HG03159 (cell line): Measurements from ENCODE around the gene FKBP1A.
"Not testable (repeated sequence)": the region's sequence is repeated elsewhere in the genome, so short reads cannot be mapped to it uniquely, and the experiment has no call there.

Experiments
- ATAC-seq: cut with Tn5 transposase; IDR thresholded peaks from one replicate; pipeline ENCODE4 v1.9.1; 2021; ENCODE audit warnings: mild to moderate bottlenecking, moderate library complexity; ENCODE audit not compliant: unreplicated experiment

FKBP1A gene

DNA sequence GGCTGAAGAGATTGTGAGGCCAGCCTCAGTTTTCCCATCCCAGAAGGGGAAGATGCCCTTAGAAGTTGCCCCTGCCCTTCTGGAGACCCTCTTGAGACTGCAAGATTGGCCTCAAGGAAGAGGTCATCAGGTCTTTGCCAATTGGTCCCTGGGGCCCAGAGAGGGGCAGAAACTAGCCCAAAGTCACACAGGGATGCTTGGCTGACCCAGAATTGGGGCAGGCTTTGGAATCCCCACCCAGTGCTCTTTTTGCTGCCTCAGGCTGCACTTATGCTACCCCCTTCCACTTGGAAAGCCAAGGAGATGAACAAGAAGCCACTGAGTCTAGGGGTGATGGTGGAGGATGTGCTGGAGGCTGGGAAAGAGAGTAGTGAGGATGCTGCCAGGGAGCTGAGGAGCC is 24.9 kb upstream of the FKBP1A start:
- no peak for ATAC-seq

DNA sequence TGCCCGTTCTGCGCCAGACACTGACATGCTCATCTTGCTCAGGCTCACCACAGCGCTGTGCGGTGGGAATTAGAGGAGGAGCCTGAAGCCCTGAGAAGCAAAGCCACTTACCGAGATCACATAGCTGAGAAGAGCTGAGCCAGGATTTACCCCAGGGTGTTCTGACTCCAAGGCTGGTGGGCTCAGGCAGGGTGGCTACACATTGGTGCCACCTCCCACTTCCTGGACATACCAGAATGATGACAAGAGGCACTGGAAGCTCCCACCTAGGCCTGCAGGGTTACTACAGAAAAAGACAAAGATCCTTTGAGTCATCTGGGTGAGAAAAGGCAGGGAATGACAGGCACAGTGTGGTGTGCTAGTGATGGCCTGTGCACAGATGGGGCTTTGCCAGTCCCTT is 24.4 kb upstream of the FKBP1A start:
- ATAC-seq, result no peak

DNA sequence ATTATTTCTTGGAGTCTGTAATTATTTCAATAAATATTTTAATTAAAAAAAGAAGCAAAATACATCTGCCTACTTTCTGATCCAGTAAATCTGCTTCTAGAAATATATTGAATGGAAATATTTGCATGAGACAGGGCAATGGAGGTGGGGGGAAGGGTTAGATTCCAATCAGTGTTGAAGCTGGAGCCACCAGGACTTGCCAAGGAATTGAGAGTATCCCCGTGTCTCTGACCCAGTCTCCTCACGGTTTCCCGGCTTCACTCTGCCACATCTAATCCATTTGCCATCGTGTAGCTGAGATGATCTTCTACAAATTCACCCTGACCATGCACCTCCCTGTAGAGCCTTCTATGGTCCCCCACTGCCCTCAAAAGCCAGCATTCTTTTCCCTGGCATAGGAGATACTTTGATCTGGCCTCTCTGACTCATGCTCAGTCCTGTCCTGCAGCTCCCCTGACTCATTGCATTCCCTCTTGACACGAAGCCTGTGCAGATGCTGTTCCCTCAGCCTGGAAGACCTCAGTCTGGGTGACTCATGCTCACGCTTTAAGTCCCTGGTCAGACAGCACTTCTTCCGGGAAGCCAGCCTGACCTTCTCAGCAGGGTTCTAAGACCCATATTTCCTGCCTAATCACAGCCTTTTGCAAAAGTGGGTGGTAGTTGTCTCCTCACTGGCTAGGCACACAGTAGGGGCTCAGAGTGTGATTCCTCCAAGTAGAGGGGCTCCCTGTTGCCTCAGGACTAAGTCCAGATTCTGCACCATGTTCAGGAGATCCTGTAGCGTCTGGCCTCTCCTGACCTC is 23.0 kb upstream of the FKBP1A start:
- ATAC-seq, result no peak

DNA sequence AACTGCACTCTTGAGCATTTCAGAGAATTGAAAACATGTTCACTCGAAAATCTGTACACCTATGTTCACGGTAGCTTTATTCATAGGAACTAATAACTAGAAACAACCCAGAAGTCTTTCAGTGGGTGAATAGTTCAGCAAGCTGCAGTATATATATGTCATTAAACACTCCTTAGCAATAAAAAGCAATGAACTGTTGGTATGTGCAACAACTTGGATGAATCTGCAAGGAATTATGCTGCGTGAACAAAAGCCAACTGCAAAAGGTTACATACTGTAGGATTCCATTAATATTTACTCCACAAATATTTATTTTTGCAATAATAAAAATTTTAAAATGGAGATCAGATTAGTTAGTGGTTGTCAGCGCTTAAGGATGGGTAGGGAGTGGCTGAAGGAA is 22.1 kb upstream of the FKBP1A start:
- no peak for ATAC-seq

DNA sequence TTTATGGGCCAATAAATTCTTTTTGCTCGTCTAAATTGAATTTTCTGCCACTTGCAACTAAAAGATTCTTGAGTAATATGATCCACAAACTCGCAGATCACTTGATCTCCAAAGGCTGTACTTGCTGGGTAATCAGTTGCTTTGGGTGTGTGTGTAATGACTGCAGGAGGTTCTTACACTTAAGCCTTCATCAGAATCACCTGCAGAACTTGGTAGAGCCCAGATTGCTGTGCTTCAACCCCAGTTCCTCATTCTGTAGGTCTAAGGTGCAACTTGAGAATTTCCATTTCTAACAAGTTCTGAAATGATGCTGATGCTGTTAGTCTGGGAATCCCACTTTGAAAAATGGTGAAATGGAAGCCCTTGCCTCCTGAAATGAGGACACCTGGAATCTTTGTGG is 12.9 kb upstream of the FKBP1A start:
- ATAC-seq, result no peak

DNA sequence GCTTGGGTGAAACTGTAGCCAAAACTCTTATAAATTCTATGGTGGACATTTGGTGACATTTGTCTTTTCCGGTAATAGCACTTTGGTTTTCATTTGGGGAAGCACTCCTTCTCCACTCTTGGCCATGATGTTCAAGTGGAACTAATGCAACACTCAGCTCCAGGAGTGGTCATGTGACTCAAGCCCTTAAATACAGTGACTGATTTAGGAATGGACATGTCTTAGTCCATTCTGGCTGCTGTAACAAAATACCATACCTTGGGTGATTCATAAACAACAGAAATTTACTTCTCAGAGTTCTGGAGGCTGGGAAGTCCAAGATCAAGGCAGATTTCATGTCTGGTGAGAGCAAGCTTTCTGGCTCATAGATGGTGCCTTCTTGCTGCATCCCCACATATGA is 10.8 kb upstream of the FKBP1A start:
- no peak for ATAC-seq

DNA sequence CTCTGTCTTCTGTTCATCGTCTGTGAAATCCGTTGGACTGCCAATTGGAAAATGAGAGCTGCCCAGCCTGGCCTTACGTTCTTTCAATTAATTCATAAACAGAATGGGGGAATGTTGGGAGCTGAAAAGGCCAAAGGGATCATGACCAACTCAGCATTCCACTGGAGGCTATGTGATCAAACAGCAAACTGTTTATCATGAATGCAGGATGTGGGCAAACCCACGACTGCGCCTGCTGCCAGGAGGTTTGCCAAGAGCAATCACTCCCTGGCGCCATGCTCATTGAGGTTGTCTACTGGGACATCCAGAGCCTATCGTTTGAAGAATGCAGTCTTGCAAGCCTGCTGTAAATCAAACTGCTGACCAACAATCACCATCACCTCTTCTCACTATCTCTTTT is 9.3 kb upstream of the FKBP1A start:
- no peak for ATAC-seq

DNA sequence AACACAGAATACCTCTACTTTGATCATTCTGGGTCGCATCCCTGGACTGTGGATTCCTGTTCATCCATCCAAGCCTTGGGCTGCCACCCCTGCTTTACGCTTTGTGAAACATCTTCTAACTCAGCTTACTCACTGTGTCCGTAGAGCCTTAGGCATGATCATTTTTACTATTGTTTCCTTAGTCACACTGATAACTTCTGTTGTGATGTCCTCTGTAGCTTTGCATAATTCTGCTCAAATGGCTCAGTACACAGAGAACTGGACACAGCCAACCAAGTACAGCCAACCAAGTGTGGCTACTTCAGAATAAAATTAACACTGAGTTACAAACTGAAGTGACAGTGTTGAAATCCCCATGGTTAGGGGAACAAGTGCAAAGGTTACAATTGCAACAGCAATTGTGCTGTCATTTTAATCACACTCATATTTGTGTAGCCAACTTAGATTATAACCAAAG is 8.6 kb upstream of the FKBP1A start:
- ATAC-seq, result no peak

DNA sequence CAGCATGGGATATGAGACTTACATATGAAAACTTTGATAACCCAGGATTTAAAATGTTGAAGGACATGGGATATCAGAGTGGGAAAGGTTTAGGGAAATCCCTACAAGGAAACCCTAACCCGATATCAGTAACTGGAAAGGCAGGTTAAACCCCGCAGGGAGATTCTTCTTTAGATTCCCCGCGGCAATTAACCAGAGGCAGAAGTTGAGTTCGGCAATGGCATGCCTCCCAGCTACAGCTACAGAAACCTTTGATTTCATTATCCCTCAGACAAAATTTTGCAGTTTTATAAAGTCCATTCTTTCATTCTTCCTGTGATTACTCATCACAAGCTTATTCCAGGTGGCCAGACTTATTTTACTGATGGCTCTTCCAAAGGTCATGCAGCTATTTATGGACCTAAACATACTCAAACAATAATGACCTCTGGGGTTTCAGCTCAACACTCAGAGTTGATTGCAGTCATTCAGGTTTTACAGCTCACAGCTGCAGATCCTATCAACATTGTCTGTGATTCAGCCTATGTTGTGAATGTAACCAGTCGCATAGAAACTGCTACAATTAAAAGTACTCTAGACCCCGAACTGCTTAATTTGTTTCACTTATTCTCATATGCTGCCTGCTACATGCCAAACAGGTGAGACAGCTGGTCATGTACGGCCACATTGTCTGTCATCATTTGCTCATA is 7.0 kb upstream of the FKBP1A start:
- ATAC-seq, result not testable (repeated sequence)

DNA sequence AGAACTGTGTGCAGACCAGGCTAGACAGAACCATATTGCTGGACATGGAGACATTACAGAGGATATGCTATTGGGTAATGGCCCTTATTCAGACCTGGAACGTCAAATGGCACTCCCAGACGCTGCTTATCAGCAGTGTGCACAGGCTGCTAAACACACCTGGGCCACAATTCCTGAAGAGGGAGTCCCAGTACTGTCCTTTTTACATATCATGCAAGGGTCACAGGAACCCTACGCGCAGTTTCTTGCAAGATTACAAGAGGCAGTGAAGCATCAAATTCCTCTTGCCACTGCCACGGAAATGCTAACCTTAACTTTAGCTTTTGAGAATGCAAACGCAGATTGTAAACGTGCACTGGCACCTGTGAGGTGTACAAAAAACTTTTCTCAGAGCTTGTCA is 5.3 kb upstream of the FKBP1A start:
- not testable (repeated sequence) for ATAC-seq

DNA sequence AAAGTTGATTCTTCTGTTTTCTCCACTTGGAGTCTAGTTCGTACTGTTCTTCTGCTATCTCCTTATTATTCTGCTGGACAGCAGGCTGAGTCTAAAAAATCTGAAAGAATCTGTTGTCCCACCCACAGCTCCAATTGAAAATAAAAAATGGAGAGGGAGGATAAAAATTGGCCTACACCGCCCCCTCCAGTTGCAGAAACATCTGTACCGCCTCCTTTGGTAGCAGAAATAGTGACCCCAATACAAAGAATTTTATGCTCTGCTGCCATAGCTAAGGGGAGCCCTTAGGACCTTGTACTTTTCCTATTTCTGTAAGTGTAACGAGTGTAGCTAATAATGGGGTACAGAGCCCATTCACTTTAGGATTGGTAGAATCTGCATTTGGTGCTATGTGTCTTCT is 4.9 kb upstream of the FKBP1A start:
- no peak for ATAC-seq

DNA sequence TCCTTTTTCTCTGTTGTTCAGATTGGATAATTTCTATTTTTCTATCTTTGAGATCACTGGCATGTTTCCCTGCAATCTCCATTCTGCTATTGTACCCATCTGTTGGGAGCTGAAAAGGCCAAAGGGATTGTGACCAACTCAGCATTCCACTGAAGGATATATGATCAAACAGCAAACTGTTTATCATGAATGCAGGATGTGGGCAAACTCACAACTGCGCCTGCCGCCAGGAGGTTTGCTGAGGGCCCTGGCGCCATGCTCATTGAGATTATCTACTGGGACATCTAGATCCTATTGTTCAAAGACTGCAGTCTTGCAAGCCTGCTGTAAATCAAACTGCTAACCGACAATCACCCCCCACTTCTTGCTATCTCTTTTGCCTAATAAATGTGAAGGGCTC is 3.8 kb upstream of the FKBP1A start:
- no peak for ATAC-seq

DNA sequence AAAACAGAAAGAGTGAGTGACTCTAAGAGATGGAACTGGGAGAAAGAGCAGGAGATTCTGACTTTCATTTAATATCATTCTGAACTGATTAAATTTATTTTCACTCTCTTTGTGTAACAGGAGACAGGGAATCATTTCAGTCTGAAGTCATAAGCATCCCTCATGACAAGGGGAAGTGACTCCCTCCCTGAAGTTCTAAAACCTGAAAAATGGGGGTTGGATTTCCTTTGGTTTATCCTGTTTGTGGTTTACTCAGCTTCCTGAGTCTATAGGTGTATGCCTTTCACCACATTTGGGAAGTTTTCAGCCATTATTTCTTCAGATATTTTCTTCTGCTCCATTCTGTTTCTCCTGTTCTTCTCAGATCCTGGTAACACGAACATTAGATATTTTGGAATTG is 3.4 kb upstream of the FKBP1A start:
- no peak for ATAC-seq

DNA sequence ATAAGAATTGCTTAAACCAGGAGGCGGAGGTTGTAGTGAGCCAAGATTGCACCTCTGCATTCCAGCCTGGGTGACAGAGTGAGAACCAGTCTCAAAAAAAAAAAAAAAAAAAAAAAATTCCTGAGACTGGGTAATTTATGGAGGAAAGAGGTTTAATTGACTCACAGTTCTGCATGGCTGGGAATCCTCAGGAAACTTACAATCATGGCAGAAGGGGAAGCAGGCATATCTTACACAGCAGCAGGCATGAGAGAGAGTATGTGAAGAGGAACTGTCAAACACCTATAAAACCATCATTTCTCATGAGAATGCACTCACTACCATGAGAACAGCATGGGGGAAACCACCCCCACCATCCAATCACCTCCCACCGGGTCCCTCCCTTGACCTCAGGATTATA is 1.8 kb upstream of the FKBP1A start:
- ATAC-seq, result no peak

DNA sequence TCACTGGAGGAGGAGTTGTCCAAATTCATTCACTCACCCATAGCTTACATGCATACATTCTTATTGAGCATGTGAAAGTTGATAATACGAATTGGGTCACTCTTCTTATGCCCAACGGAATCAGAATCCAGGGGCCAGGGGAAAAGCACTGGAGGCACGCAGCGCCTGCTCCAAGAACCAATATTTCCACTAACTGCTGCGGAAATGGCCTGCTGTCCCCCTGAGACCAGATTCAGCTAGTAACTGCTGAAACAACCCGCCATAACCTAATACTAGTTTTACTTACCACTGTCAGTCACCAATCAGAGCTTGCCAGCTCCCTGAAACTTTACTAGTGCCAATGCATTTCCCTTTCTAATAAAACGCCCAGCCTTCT is 641 bp upstream of the FKBP1A start:
- ATAC-seq, result no peak

DNA sequence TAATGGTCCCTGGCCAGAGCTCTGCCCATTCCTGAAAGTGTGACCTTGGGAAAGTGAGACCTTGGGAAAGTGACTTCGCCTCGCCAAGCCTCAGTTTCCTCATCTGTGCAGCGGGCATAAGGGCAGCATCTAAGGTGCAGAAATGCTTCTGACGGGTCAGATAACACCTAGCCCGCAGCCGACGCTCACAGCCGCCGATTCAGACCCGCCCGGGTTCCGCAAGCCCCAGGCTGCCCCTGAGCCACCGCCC is 486 bp downstream of the FKBP1A start:
- no peak for ATAC-seq

DNA sequence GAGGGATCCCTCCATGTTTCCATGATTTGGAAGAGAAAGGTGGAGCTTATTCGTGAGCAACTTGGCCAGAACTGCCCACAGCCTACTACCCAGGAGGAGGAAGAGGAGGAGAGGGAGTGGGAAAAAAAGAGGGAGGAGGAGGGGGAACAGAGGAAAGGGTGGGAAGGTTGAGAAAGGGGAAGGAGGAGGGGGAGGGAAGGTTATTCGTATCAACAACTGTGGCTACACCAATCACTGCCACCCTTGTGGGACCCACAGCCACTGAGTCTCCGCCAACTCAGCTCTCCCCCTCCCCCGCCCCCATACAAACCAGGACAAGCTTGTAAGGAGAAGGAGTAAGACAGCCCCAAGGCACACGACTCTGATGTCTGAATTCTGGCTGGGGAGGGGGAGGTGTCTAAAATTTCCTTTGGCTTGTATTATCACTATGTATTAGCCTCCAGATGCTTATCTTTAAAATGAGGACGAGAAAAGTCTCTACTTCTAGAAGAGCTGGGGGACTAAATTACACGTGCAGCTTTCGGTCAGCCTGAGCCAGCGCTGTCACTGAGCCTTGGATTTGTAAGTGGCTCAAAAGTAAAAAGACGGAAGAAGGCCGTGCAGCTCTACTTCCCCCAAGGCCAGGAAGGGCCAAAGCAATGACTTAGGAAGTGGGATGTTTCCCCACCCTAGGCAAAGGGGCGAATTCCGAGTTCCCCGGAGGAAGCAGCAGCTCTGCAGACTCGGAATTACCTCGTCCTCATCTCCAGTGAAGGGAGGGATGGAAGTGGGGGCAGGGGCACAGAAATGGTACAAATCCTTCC is 1.0 kb downstream of the FKBP1A start:
- ATAC-seq, result no peak

DNA sequence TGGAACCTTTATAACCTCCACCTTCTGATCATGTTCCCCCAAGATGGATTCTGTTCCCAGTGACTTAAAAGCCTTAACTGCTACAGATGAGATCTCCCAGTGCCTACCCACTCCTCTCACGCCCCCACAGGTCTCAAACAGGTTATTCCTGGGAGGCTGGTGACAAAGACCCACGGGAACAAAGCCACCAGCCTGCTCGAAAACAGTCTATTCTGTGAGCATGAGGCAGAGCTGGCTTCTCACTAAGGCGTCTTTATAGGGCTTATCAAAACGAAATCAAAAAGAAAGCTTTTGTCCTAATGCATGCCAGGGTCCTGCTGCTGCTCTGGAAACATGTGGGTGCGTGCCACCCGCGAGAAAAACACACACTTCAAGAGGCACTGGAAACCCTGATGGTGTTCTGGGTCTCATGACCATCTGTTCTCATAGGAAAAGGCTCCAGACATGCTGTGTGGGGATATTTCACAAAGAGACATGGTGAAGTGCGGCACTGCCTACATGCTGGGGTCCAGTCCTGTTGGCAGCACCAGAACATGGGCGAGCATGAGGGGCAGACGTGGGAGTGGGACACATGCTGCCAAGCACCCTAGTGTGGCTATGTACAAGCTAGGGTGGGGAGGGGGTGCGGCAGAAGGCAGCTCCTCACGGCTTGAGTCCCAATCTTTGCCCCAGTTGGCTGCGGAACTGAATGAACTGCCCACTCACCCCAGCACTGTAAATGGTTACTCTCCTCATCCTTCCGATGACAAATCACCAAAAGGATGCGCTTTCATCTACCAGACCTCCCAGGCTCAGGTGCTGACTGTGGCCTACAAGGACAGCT is 2.1 kb downstream of the FKBP1A start:
- ATAC-seq, result no peak

DNA sequence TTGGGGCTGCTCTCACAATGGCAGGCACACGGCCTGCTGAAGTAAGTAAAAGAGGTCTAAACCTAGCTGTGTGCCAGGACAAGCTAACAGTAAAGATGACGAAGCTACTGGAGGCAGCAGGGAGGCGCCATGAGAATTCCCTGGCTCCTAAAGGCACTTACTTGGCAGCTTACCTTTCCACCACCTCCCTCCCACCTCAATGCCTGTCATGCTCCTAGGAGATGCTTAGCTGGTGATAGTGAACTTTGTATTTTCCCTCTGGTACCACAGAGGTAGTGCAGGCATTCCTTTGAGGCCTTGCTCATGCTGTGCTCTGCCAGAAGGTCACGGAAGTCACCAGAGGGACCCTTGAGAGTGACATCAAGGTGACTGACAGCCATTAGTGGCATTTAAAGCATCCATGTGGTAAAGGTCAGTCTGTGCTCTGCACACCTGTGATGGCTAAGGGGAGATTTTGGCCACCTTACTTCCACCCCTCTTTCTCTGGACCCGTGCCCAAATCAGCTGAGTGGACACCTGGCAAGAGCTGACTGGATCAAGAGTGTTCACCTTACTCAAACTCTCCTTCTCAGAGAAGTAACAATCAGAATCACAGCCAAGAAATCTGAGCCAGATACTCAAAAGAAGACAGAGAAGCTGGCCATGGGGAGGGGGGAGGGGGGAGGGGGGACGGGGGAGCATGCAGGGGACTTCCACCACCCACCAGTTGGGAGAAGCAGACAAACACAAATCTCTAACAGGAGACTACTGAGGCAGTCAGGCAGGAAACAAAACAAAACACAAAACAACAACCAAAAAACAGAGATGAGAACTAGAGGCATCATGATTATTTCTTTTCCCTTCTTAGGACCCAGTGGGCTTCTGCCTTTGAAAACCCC is 2.9 kb downstream of the FKBP1A start:
- no peak for ATAC-seq

DNA sequence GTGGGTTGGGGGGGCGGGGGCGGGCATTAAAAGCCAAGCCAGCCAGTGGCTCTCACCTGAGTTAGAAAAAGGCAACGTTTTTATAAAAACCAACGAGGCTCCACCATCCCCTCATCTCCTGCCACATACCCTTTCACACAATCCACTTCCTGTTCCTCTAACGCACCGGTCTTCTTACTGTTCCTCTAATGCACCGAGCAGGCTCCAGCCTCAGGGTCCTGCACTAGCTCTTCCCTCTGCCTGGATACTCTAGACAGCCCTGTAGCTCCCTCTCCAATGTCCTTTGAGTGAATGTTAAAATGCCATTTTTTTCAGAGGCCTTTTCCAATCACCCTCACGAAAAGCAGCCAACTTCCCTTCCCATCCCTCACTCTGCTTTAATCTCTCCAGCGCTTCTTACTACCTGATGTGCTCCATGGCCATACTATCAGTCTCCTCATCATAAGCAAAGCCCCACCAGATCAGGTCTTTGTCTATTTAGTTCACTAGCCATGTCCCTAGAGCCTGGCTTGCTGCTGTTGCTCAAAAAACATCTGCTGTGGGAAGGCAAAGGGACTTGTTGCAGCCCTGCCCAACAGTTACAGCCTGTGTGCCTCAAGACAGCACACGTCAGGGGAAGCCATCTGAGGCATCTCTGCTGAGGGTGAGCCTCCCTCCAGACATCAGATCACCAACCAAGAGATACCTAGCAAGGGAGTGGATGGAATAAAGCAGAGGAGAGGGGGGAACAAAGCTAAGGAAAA is 3.9 kb downstream of the FKBP1A start:
- ATAC-seq, result no peak
